ENCODE data around the gene MACROD1. TPM values are rescaled to one million over a fixed set of nuclear protein-coding genes. Genes with fewer than 3 reads are reported as not detected.

Gene MACROD1
- total RNA-seq, 1 donor from 2014 or later: 9.3 TPM

GRCh38 chr11:63952570-63952969, 213.3 kb downstream of the MACROD1 start:
- DNase-seq (ENCODE audit: low read depth): no peak

DNA sequence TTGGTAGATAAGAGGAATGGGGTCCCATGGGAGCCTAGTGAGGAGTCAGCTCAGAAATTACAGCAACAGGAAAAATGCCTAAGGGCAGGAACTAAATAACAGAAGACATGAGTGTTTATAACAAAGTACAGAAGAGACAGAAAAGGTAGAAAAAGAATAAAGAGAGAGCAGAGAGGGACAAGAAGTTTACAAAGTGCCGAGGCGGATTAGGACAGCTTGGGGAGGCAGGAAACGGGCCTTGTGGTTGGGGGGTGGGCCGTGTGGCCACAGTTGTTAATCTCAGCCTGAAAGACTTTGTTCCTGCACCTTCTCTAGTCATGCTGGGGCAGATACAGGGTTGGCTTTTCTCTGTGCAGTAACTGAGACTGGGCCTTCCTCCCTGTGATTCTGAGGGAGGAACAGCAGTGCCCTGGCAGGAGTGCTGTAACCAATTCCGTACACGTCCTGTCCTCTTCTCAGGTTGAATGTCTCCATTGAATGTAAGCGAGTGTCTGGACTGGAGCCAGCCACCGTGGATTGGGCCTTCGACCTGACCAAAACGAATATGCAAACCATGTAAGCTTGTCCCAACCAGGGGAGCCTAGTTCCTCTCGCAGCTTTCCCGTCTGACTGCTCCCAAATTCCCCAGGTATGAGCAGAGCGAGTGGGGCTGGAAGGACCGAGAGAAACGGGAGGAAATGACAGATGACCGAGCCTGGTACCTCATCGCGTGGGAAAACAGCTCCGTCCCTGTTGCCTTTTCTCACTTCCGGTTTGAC, 214.0 kb downstream of the MACROD1 start:
- DNase-seq (ENCODE audit: low read depth): no peak

Other genes starting within 250 kb of the MACROD1 start
- 0.35 and 1.6 TPM in 2 replicates for gene RCOR2, start 248.9 kb downstream of the MACROD1 start, total RNA-seq
- 7.1 and 25.8 TPM in 2 replicates for gene NAA40, start 227.1 kb downstream of the MACROD1 start, total RNA-seq
- gene COX8A, start 191.5 kb downstream of the MACROD1 start, total RNA-seq: 257 and 350 TPM in 2 replicates
- 55.7 and 71.0 TPM in 2 replicates for gene OTUB1, start 179.7 kb downstream of the MACROD1 start, total RNA-seq
- 0.05 TPM in 1 of 2 replicates, not detected in the other for gene FLRT1, start 130.2 kb downstream of the MACROD1 start, total RNA-seq
- 174 and 201 TPM in 2 replicates for gene STIP1, start 20.1 kb upstream of the MACROD1 start, total RNA-seq
- gene FERMT3, start 40.6 kb upstream of the MACROD1 start, total RNA-seq: 0.17 TPM in 1 of 2 replicates, not detected in the other
- gene TRPT1, start 60.1 kb upstream of the MACROD1 start, total RNA-seq: 37.0 and 68.8 TPM in 2 replicates
- 39.2 and 107 TPM in 2 replicates for gene NUDT22, start 60.2 kb upstream of the MACROD1 start, total RNA-seq
- 2.6 and 9.2 TPM in 2 replicates for gene DNAJC4, start 64.4 kb upstream of the MACROD1 start, total RNA-seq
- 6.1 and 14.7 TPM in 2 replicates for gene VEGFB, start 68.5 kb upstream of the MACROD1 start, total RNA-seq
- gene FKBP2, start 75.0 kb upstream of the MACROD1 start, total RNA-seq: 57.5 and 64.3 TPM in 2 replicates
- 131 and 369 TPM in 2 replicates for gene PPP1R14B, start 80.8 kb upstream of the MACROD1 start, total RNA-seq
- gene PLCB3, start 85.4 kb upstream of the MACROD1 start, total RNA-seq: 29.7 and 44.3 TPM in 2 replicates
- gene BAD, start 118.6 kb upstream of the MACROD1 start, total RNA-seq: 66.7 and 93.4 TPM in 2 replicates
- gene GPR137, start 119.7 kb upstream of the MACROD1 start, total RNA-seq: 9.9 and 18.9 TPM in 2 replicates
- gene KCNK4, start 125.2 kb upstream of the MACROD1 start, total RNA-seq: not detected in 2 replicates
- not detected in 2 replicates for gene CATSPERZ, start 134.2 kb upstream of the MACROD1 start, total RNA-seq
- gene ESRRA, start 139.4 kb upstream of the MACROD1 start, total RNA-seq: 54.0 and 72.4 TPM in 2 replicates
- 96.8 and 278 TPM in 2 replicates for gene TRMT112, start 151.4 kb upstream of the MACROD1 start, total RNA-seq
- gene PRDX5, start 152.0 kb upstream of the MACROD1 start, total RNA-seq: 209 and 400 TPM in 2 replicates
- 0.55 and 2.4 TPM in 2 replicates for gene CCDC88B, start 174.1 kb upstream of the MACROD1 start, total RNA-seq
- gene RPS6KA4, start 193.0 kb upstream of the MACROD1 start, total RNA-seq: 46.0 and 49.3 TPM in 2 replicates